ENCODE results near the gene RCAN2. TPM values are rescaled to one million over a fixed set of nuclear protein-coding genes. Genes with fewer than 3 reads are reported as not detected.

RCAN2 gene
- total RNA-seq, 2 donors from 2014 or later: 3.6 to 7.0 TPM

DNA sequence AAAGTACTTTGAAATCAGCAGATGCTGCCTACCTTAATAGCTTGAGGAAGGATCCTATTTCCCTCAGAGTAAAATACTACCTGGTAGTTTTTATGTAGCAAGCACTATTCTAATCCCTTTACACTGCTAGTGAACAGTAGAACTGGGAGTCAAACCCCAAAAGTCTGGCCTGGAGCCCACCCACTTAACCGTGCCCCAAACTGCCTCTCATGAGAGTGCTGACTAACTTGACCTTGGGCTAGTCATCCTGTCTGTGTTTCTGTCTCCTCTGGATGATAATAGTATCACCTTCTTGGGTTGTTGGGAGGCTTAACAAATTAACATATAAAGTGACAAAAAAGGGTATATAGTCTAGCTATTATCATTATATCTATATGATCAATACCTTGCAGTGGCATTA, 140.5 kb downstream of the RCAN2 start:
- H3K27me3 ChIP-seq: no peaks in the 10 kb centered on the region
- no peak overlapping the region for H3K4me3 ChIP-seq
- H3K36me3 ChIP-seq: no peaks in the 10 kb centered on the region
- intact Hi-C loops (cut with DNase I): no loop called here
- H3K9ac ChIP-seq (ENCODE audit: low read depth in 2 of 2, low read length in 2 of 2): no peak overlapping the region
- no peaks in the 10 kb centered on the region for H3K9me3 ChIP-seq
- TF ChIP-seq, protein P1, sequence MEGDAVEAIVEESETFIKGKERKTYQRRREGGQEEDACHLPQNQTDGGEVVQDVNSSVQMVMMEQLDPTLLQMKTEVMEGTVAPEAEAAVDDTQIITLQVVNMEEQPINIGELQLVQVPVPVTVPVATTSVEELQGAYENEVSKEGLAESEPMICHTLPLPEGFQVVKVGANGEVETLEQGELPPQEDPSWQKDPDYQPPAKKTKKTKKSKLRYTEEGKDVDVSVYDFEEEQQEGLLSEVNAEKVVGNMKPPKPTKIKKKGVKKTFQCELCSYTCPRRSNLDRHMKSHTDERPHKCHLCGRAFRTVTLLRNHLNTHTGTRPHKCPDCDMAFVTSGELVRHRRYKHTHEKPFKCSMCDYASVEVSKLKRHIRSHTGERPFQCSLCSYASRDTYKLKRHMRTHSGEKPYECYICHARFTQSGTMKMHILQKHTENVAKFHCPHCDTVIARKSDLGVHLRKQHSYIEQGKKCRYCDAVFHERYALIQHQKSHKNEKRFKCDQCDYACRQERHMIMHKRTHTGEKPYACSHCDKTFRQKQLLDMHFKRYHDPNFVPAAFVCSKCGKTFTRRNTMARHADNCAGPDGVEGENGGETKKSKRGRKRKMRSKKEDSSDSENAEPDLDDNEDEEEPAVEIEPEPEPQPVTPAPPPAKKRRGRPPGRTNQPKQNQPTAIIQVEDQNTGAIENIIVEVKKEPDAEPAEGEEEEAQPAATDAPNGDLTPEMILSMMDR (IDR thresholded peaks at IDR 0.05): no peak
- no peaks in the 10 kb centered on the region for H3K4me1 ChIP-seq
- no peak overlapping the region for H3K27ac ChIP-seq
- DNase-seq: no peak

DNA sequence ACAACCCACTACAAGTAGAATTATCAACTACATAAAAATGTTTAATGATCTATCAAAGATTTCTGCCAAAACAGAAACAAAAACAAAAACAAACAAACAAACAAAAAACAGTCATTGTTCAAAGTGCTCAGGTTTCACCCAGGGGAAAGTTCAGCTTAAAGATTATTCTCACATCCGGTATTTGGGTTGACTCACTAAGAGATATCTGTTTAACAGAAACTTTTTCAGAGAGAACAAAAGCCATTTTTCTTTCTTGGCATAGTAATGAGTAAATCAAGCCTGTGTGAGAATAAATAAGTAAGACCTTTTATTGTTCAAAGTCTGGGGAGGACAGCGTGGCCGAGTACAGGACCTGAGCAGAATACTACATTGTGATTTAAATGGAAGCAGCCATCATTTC, 143.6 kb downstream of the RCAN2 start:
- no peak overlapping the region for H3K4me3 ChIP-seq
- H3K4me1 ChIP-seq: no peaks in the 10 kb centered on the region
- H3K27me3 ChIP-seq: no peaks in the 10 kb centered on the region
- no peaks in the 10 kb centered on the region for H3K9me3 ChIP-seq
- no peak for DNase-seq
- H3K36me3 ChIP-seq: no peaks in the 10 kb centered on the region
- intact Hi-C loops (cut with DNase I): no loop called here
- TF ChIP-seq, protein P1 (IDR thresholded peaks at IDR 0.05): no peak
- no peak overlapping the region for H3K9ac ChIP-seq (ENCODE audit: low read depth in 2 of 2, low read length in 2 of 2)
- no peak overlapping the region for H3K27ac ChIP-seq

DNA sequence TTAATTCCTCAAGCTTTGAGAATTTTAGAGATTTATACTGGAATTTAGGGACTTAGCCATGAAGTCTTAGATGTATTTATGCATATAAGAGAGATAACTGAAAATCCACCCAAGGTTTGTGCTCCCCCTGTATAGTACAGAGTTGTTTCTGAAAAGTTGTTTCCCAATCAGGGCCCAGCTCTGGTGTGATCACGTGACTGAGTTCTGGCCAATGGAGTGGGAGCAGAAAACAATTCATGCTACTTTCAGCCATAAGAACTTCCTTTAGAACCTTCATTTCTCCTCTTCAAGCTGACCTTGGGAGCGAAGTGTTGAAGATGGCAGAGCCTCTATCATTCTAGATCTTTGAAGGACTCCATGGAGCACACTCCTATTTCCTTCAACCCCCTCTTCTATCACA, 151.0 kb downstream of the RCAN2 start:
- H3K4me1 ChIP-seq: no peaks in the 10 kb centered on the region
- intact Hi-C loops (cut with DNase I): no loop called here
- H3K9me3 ChIP-seq: no peaks in the 10 kb centered on the region
- H3K9ac ChIP-seq (ENCODE audit: low read depth in 2 of 2, low read length in 2 of 2): no peak overlapping the region
- no peaks in the 10 kb centered on the region for H3K36me3 ChIP-seq
- H3K27ac ChIP-seq: no peak overlapping the region
- H3K27me3 ChIP-seq: no peaks in the 10 kb centered on the region
- no peak overlapping the region for H3K4me3 ChIP-seq
- no peak for DNase-seq
- TF ChIP-seq, protein P1 (IDR thresholded peaks at IDR 0.05): no peak

DNA sequence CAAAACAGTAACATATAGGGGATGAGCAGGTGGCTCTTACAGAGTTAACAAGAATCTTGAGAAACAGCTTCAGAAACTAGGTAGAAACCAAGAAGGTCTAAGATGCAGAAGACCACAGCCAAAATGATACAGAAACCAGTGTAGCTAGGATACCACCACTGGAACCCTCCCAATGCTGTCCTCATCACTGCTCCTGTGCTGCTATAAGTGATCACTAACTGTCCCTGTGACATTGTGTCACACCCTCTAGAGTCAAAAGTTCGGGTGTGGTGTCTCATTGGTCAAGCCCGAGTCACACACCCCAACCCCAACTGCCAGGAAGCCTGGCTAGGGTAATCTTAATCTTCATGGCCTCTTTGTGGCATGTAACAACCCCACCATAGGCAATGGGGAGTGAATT, 153.1 kb downstream of the RCAN2 start:
- no peak overlapping the region for H3K4me3 ChIP-seq
- intact Hi-C loops (cut with DNase I): no loop called here
- no peak overlapping the region for H3K9ac ChIP-seq (ENCODE audit: low read depth in 2 of 2, low read length in 2 of 2)
- DNase-seq: no peak
- no peak overlapping the region for H3K27ac ChIP-seq
- TF ChIP-seq, protein P1 (IDR thresholded peaks at IDR 0.05): no peak
- H3K27me3 ChIP-seq: no peaks in the 10 kb centered on the region
- no peaks in the 10 kb centered on the region for H3K9me3 ChIP-seq
- no peaks in the 10 kb centered on the region for H3K36me3 ChIP-seq
- H3K4me1 ChIP-seq: no peaks in the 10 kb centered on the region

DNA sequence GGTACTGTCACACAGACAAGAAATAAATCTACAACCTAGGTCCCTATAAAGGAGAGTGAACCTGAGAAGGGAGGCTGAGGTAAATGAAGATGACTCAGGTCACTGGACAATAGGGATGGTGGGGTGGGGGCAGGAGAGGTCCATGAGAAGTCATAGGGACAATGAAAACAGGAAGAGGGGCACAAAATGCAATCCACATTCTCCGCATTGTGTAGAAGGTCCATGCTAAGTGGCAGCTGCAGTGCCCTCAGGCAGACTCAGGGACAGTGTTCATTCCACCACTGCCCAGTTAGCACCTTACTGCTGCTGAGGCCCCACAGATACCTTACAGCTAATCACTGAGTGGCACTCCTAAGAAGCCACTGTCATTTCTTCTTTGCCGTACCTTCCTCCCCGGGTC, 156.8 kb downstream of the RCAN2 start:
- intact Hi-C loops (cut with DNase I): no loop called here
- Histone ChIP-seq H3K27ac (no peak overlapping the region), H3K9me3 (no peaks in the 10 kb centered on the region)

More for the DNA sequence above, 156.8 kb downstream of the RCAN2 start:
- no peak for DNase-seq
- Histone ChIP-seq H3K4me1 (no peaks in the 10 kb centered on the region), H3K4me3 (no peak overlapping the region), H3K9ac (ENCODE audit: low read depth in 2 of 2, low read length in 2 of 2) (no peak overlapping the region), H3K36me3 (no peaks in the 10 kb centered on the region), H3K27me3 (no peaks in the 10 kb centered on the region)
- TF ChIP-seq, protein P1 (IDR thresholded peaks at IDR 0.05): no peak
